ENCODE measurements around the gene KANK2.
"Not testable (repeated sequence)": the region's sequence is repeated elsewhere in the genome, so short reads cannot be mapped to it uniquely, and the experiment has no call there.

KANK2 gene

GRCh38 chr19:11137542-11138384 lies 59.6 kb downstream of the KANK2 start:
- DNase-seq = peak; percentile 77

DNA sequence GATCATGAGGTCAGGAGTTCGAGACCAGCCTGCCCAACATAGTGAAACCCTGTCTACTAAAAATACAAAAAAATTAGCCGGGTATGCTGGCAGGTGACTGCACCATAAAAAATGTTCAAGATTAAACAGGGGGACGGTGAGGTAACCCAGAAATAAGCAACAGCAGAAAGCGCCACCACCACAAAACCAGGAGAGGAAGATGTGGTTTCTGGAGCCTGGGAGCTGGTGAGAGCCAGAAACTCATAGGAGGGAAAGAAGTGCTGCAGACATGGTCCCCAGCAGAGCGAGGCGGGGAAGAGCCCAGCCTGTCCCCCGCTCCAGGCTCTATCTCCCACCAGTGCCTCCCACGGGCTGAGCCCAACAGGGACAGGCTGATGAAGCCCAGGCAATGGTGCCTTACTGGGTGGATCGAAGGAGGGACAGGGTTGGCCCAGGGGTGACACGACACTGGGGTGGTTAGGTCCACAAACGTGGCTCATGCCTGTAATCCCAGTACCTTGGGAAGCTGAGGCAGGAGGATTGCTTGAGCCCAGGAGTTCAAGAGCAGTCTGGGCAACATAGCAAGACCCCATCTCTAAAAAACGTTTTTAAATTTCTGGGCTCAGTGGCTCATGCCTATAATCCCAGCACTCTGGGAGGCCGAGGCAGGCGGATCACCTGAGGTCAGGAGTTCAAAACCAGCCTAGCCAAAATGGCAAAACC lies 60.8 kb downstream of the KANK2 start:
- DNase-seq = no peak

GRCh38 chr19:11131471-11131870 lies 65.9 kb downstream of the KANK2 start:
- DNase-seq = no peak

DNA sequence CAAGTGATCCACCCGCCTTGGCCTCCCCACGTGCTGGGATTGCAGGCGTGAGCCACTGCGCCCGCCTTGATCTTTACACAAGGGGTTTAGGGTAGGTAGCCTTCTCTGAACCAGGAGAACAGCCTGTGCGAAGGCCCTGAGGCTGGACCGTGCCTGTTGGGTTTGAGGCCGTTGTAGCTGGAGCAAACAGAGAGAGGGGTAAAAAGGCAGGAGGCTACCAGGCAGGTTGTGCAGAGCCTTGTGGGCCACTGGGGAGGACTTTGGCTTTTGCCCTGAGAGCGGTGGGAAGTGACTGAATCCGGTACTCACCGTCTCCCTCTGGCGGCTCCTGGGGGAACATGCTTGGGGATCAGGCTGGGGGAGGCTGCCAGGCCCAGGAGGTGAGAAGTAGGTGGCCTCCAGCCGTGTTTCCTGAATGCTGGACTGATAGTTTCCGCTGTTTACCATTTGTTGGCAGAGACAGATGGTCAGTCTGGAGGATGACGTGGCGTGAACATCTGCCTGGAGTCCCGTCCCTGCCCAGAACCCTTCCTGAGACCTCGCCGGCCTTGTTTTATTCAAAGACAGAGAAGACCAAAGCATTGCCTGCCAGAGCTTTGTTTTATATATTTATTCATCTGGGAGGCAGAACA lies 66.4 kb downstream of the KANK2 start:
- DNase-seq = no peak

- no peak for DNase-seq
These were observed 69.4 kb downstream of the KANK2 start for GRCh38 chr19:11127905-11128304.

DNA sequence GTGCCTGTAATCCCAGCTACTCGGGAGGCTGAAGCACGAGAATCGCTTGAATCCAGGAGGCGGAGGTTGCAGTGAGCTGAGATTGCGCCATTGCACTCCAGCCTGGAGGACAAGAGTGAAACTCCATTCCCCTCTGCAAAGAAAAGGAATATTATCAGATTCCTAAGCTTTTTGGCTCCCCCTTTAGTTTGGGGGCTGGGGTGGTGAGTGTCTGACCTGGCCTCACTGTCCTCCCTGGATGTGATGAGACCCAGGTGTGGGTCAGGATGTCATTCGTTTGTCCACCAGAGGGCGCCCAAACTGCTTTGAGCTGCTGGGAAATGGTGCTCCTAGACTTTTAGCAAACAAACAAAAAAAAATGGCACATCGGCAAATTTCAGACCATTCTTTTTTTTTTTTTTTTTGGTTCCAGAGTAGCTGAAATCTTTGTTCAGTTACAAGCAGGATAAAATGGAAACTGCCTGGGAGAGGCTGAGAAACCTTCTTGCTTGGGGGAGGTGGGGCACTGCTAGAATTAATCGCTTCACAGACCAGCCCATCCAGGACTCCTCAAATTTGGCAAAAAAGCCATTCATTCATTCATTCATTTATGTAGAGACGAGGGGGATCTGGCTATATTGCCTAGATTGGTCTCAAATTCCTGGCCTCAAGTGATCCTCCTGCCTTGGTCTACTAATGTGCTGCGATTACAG lies 71.2 kb downstream of the KANK2 start:
- DNase-seq = no peak

GRCh38 chr19:11124157-11124556 lies 73.2 kb downstream of the KANK2 start:
- not testable (repeated sequence) for DNase-seq

GRCh38 chr19:11123114-11123513 lies 74.2 kb downstream of the KANK2 start:
- DNase-seq = no peak

DNA sequence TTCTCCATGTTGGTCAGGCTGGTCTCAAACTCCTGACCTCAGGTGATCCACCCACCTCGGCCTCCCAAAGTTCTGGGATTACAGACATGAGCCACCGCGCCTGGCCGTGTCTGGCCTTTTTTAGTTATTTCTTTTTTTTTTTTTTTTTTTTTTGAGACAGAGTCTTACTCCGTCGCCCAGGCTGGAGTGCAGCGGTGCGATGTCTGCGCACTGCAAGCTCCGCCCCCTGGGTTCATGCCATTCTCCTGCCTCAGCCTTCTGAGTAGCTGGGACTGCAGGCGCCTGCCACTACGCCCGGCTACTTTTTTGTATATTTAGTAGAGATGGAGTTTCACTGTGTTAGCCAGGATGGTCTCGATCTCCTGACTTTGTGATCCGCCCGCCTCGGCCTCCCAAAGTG lies 75.4 kb downstream of the KANK2 start:
- not testable (repeated sequence) for DNase-seq

DNA sequence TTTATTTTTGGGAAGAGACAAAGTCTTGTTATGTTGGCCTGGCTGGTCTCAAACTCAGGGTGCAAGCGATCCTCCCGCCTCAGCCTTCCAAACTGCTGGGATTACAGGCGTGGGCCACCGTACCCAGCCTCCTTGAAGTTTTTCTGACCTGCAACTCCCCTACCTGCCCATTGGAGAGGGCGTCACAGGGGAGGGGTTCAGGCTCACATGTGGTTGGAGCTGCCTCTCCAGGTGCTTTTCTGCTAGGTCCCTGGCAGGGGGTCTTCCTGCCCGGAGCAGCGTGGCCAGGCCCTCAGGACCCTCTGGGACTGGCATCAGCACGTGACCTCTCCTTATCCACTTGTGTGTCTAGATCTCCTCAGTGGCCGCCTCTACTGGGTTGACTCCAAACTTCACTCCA lies 80.8 kb downstream of the KANK2 start:
- DNase-seq = no peak

GRCh38 chr19:11115895-11116446 lies 81.4 kb downstream of the KANK2 start:
- DNase-seq = no peak

- no peak for DNase-seq
These were observed 82.3 kb downstream of the KANK2 start for GRCh38 chr19:11115042-11115441.

Data from NCI-H2081 treated with DMSO at 0.1 percent for 48 hours (cell line).